Measurements from ENCODE around the gene RAPGEF1. TPM values are rescaled to one million over a fixed set of nuclear protein-coding genes. Genes with fewer than 3 reads are reported as not detected.
A peak's percentile ranks its signal among the peaks of the same experiment; 100 is the strongest.
"Not testable (repeated sequence)": the region's sequence is repeated elsewhere in the genome, so short reads cannot be mapped to it uniquely, and the experiment has no call there.

RAPGEF1 gene
- total RNA-seq, 2 donors from 2014 or later, result 170 to 175 TPM

DNA sequence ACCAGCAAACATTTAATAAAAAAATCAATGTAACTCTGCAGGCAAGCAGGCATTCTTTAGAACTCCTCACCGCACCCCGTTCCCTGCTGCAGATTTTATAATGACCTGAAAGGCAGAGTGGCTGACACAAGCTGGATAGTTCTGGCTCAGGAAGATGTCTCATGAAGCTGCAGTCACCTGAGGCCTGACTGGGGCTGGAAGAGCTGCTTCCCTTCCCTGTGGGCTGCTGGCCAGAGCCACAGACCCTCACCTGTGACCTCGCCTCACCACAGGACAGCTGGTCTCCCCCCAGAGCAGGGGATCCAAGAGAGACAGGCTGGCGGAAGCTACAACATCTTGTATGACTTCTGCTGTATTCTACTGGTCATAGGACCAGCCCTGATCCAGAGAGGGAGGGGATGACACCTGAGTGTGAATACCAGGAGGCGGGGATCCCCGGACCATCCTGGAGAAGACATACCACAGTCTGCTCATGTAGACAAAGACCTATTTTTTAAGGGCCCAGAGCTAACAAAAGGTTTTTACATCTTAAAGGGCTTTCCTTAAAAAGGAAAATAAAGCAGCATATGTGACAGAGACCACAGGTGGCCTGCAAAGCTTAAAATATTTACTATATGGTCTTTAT is 43.9 kb downstream of the RAPGEF1 start:
- no peaks in the 10 kb centered on the region for H3K9me3 Mint-ChIP-seq
- H3K27me3 Mint-ChIP-seq (ENCODE audit: low read depth), result no peaks in the 10 kb centered on the region
- ATAC-seq (replicated peaks in 1 of 2) (no peak), DNase-seq (no peak)
- peaks cover 2 to 3% of the 10 kb centered on the region in 2 donors for H3K36me3 Mint-ChIP-seq (ENCODE audit: insufficient read depth in 2 of 2)
- peaks cover 82% of the 10 kb centered on the region for H3K4me1 Mint-ChIP-seq (ENCODE audit: low read depth)
- H3K27ac Mint-ChIP-seq, result no peak overlapping the region
- no peak overlapping the region for H3K4me3 Mint-ChIP-seq

DNA sequence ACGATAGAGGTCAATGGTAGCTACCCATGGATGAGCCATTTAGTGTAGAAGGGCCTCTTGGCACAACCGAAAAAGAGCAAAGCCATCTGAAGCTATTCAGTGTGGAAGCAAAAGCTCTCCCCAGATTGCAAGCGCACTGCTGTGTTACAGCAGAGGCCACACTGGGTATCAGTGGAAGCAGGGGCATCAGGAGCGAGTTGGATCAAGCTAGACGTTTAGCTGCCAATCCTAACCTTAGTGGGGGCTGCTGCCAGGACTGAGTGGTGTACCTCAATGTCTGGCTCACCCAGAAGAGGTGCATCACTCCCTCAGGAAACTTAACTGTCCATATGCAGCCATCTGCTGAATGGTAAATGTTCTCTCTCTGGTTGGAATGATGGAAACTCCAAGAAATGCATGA is 44.5 kb downstream of the RAPGEF1 start:
- H3K27me3 Mint-ChIP-seq (ENCODE audit: low read depth), result no peaks in the 10 kb centered on the region
- DNase-seq (no peak), ATAC-seq (replicated peaks in 1 of 2) (no peak)
- no peak overlapping the region for H3K4me3 Mint-ChIP-seq
- H3K36me3 Mint-ChIP-seq (ENCODE audit: insufficient read depth in 2 of 2), result peaks cover 2 to 3% of the 10 kb centered on the region in 2 donors
- H3K4me1 Mint-ChIP-seq (ENCODE audit: low read depth), result peaks cover 87% of the 10 kb centered on the region
- no peaks in the 10 kb centered on the region for H3K9me3 Mint-ChIP-seq
- no peak overlapping the region for H3K27ac Mint-ChIP-seq

DNA sequence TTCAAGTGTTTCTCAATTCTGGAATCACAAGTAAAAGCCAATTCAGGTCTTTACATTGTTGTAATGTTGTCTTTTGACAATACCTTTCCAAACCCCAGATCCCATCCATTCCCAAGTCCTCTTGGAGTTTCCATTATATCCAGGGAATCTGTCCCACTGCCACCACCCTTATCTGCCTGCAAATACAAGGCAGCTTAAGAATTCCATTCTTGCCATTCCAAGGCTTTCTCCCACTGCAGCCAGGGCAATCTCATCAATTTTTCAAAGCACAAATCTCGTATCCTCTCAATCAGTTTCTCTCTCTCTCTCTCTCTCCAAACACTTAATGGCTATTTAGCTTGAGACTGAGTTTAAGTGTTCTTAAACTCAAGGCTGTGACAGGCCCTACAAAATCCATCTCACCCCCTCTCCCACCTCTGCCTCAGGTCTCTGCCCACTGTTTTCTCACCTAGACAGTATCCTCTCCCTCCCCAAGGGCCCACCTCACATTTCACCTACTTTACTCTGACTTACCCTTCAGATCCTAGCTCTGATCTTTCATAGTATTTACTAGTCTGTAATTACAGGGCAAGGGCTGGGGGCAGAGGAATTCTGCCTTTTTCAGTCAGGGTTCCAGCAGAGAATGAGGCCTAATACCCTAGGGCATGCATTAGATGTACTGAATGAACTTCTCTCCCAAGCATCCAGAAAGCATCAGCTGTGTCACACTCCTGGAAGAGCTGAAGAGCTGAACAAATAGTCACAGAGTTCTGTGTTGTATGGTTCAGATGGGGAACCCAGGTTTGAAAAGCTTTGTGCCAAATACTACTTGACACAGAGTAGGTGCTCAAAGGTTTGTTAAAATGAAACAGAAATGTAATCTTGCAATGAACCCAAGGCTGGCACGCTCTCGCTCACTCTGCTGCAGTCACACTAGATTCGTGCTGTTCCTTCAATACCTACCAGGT is 46.0 kb downstream of the RAPGEF1 start:
- H3K4me3 Mint-ChIP-seq, result peak overlapping the region; percentile 31 to 50
- H3K27ac Mint-ChIP-seq, result peak overlapping the region; percentile 11
- H3K4me1 Mint-ChIP-seq (ENCODE audit: low read depth), result peaks cover 78% of the 10 kb centered on the region
- no peak for ATAC-seq (replicated peaks in 1 of 2)
- DNase-seq, result no peak
- no peaks in the 10 kb centered on the region for H3K27me3 Mint-ChIP-seq (ENCODE audit: low read depth)
- H3K36me3 Mint-ChIP-seq (ENCODE audit: insufficient read depth in 2 of 2), result peaks cover 2 to 3% of the 10 kb centered on the region in 2 donors
- no peaks in the 10 kb centered on the region for H3K9me3 Mint-ChIP-seq

DNA sequence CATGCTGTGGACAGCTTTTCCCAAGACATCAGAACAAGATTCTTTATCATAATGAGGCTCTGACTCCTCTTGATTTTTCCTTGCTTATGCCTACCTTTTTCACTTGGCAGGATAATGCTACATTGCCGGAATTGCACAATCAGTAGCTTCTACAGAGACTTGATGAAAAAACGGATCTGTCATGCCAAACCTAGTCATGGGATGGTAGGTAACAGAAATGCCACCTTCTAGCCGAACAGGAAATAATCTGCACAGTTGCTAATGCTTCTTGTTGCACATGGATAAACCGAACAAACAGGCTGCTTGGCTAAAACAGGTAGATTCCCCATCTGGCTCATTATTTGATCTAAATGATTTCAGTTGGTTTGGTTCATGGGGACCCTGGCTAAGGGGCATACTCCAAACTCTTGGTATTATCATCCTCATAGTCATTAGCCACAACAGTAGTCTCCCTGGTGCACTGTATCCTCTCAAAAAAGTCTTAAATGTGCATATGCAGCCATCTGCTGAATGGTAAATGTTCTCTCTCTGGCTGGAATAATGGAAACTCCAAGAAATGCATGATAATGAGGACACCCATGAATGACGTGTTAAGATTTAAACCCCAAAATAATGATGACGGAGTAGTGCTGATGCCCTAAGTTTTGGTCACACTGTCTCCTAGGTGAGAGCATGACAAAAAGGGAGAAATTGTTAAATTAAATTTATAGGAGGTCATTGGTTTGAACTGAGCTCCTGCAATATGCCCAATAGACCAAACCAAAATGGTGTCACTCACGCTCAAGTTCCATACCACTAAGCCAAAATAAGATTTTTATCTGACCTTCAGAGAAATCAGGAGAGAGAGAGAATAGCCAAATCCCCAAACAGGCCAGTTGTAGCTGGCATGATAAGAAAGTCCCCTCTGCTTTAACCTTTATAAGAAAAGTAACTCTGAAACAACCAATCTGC is 47.0 kb downstream of the RAPGEF1 start:
- H3K9me3 Mint-ChIP-seq, result no peaks in the 10 kb centered on the region
- peak overlapping the region; percentile 11 for H3K27ac Mint-ChIP-seq
- H3K4me1 Mint-ChIP-seq (ENCODE audit: low read depth), result peaks cover 76% of the 10 kb centered on the region
- DNase-seq, result no peak
- H3K36me3 Mint-ChIP-seq (ENCODE audit: insufficient read depth in 2 of 2), result peaks cover 2 to 3% of the 10 kb centered on the region in 2 donors
- no peak for ATAC-seq (replicated peaks in 1 of 2)
- peak overlapping the region in 1 of 2 donors; percentile 83 for H3K4me3 Mint-ChIP-seq
- no peaks in the 10 kb centered on the region for H3K27me3 Mint-ChIP-seq (ENCODE audit: low read depth)

DNA sequence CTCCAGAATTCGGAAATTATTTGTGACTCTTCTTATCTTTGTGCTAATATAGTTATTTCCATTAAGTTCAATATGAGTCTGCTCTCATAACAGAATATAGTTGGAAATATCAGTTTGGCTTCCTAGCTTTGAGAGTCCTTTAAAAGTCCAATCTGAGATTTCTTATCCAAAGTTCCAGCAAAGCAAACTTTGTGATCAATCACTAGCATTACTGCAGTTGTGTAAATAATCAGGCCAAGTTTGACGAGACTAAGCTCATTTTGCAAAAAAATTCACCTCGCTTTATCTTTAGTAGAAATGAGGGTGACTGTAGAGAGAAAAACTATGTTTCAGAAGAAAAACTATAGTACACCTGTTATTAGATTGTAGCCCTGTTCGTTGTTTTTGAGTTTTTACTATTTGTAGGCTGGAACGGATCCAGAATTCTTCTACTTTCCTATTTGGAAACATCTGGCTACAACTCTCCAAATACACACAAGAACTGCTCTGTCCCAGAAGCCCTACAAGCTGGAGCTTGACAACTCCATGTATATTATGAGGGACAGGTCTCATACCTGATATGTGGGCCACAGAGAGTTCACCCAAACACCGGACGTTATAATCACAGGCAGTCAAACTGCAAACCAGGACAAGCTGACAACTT is 47.8 kb downstream of the RAPGEF1 start:
- ATAC-seq (replicated peaks in 1 of 2) (no peak), DNase-seq (no peak)
- Mint-ChIP-seq H3K27ac (peak overlapping the region; percentile 79), H3K9me3 (no peaks in the 10 kb centered on the region), H3K4me1 (ENCODE audit: low read depth) (peaks cover 77% of the 10 kb centered on the region), H3K27me3 (ENCODE audit: low read depth) (no peaks in the 10 kb centered on the region), H3K36me3 (ENCODE audit: insufficient read depth in 2 of 2) (peaks cover 2 to 3% of the 10 kb centered on the region in 2 donors), H3K4me3 (peak overlapping the region; percentile 56 to 83)

DNA sequence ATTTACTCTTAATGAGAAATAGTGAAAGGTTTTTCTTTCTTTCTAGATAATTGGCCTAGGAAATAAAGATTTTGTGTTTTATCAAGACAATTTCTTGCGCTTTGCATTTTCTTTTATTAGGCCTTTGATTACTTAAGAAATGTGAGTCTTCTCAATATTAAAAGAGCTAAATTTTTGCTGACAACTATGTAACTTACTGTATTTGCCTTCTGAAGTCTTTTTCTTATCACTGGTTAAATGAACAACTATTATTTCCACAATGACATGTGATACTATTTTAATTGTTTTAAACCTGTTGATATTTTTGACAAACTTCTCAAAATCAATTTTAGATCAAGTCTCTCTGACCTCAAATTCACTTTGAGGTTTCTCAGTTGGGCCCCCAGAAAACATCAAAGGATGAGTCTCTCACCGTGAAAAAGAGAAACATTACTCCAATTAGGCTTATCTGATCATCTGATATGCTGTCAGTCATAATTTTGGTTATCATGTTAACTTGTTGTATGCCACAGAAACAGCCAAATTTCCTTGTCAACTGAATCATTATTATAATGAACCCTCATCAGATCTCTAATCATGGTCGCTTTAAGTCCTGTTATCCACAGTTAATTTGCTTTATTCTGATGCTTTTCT is 48.8 kb downstream of the RAPGEF1 start:
- no peak for DNase-seq
- Mint-ChIP-seq H3K4me3 (peak overlapping the region; percentile 49 to 83), H3K27me3 (ENCODE audit: low read depth) (no peaks in the 10 kb centered on the region), H3K36me3 (ENCODE audit: insufficient read depth in 2 of 2) (peaks cover 2 to 3% of the 10 kb centered on the region in 2 donors), H3K4me1 (ENCODE audit: low read depth) (peaks cover 85% of the 10 kb centered on the region), H3K9me3 (no peaks in the 10 kb centered on the region), H3K27ac (peak overlapping the region; percentile 79)
- ATAC-seq (replicated peaks in 1 of 2), result peak; percentile 41 to 59

DNA sequence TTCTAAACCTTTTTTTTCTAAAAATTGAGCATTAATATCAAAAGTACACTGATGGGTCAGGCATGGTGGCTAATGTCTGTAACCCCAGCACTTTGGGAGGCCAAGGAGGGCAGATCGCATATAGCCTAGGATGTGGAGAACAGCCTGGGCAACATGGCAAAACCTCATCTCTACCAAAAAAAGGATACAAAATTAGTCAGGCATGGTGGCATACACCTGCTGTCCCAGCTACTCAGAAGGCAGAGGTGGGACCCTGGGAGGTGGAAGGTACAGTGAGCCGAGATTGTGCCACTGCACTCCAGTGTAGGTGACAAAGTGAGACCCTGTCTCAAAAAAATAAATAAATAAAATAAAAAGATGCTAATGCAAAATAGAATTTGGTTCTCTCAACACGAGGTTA is 49.4 kb downstream of the RAPGEF1 start:
- no peaks in the 10 kb centered on the region for H3K27me3 Mint-ChIP-seq (ENCODE audit: low read depth)
- no peak for DNase-seq
- H3K27ac Mint-ChIP-seq, result peak overlapping the region; percentile 49
- ATAC-seq (replicated peaks in 1 of 2), result peak; percentile 21 to 36
- H3K4me1 Mint-ChIP-seq (ENCODE audit: low read depth), result peaks cover 84% of the 10 kb centered on the region
- H3K36me3 Mint-ChIP-seq (ENCODE audit: insufficient read depth in 2 of 2), result peaks cover 2 to 3% of the 10 kb centered on the region in 2 donors
- H3K4me3 Mint-ChIP-seq, result no peak overlapping the region
- H3K9me3 Mint-ChIP-seq, result no peaks in the 10 kb centered on the region

DNA sequence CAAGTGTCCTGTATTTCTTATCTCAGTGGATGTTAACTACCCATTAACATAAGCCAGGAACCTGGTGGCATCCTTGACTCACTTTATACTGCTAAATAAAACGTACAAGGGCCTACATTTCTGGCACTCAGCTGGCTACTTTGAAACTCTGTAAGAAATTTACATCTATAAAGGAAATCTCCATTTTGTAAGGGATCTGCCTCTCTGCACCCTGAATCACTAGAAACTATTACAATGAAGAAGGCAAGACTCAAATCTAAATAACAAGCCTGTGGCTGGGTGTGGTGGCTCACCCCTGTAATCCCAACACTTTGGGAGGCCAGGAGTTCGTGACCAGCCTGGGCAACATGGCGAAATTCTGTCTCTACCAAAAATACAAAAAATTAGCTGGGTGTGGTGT is 51.5 kb downstream of the RAPGEF1 start:
- DNase-seq (no peak), ATAC-seq (replicated peaks in 1 of 2) (no peak)
- no peaks in the 10 kb centered on the region for H3K27me3 Mint-ChIP-seq (ENCODE audit: low read depth)
- peaks cover 0 to 2% of the 10 kb centered on the region in 2 donors for H3K36me3 Mint-ChIP-seq (ENCODE audit: insufficient read depth in 2 of 2)
- H3K27ac Mint-ChIP-seq, result peak overlapping the region; percentile 28
- H3K9me3 Mint-ChIP-seq, result no peaks in the 10 kb centered on the region
- H3K4me1 Mint-ChIP-seq (ENCODE audit: low read depth), result peaks cover 64% of the 10 kb centered on the region
- no peak overlapping the region for H3K4me3 Mint-ChIP-seq

DNA sequence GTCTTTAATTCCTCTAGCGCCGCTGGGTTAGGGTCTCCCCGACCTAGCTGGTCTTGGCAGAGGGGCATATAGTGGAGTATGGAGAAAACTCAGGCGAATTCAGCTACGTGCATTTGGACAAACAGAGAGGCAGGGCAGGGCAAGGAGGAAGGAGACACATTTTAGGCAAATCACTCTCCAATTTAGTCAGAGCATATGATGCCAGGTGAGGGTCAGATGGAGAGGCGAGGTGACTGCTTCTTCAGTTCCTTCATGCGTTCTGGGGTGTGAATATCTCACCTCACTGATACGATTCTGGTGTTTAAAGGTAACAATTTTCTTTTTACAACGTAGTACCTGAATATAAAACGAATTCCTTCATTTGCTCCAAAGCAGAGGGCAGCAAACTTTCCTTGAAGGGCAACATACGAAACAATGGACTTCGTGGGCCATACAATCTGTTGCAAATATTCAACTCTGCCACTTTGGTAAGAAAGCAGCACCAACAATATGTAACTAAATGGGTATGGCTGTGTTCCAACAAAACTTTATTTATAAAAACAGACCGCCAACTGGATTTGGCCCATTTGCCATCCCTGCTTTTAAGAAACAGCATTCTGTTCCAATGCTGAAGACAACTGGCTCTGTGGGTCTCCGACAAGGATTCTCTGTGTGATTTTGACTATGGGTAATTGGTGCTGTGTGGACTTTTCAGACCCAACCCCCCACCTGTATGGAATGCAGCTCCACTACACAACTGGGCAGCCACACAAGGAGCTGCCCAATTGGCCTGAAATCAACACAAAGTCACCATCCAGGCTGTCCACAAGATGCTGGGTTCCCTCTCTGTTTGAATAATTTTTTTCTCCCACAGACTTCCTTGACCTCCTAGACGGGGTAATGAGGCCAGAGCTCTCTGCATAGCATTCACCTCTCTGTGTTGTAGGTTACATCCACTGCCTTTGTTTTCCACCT is 53.8 kb downstream of the RAPGEF1 start:
- H3K9me3 Mint-ChIP-seq, result no peaks in the 10 kb centered on the region
- H3K36me3 Mint-ChIP-seq (ENCODE audit: insufficient read depth in 2 of 2), result no peaks in the 10 kb centered on the region
- H3K27me3 Mint-ChIP-seq (ENCODE audit: low read depth), result no peaks in the 10 kb centered on the region
- peak overlapping the region; percentile 51 for H3K27ac Mint-ChIP-seq
- ATAC-seq (replicated peaks in 1 of 2), result no peak
- H3K4me1 Mint-ChIP-seq (ENCODE audit: low read depth), result peaks cover 47% of the 10 kb centered on the region
- no peak overlapping the region for H3K4me3 Mint-ChIP-seq
- DNase-seq, result no peak

DNA sequence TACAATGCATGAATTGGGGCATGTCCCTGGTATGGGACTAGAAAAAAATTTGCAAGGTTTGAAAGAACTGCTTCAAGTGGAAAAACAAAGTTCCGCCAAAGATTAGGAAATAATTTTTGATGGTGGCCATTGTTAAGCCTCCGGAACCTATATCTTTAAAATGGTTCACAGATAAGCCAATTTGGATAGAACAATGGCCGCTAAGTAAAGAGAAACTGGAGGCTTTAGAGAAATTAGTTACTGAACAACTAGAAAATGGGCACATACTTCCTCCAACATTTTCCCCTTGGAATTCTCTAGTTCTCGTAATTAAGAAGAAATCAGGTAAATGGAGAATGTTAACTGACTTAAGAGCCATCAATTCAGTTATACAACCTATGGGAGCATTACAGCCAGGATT is 56.8 kb downstream of the RAPGEF1 start:
- H3K27ac Mint-ChIP-seq; DNase-seq; H3K36me3 Mint-ChIP-seq (ENCODE audit: insufficient read depth in 2 of 2); ATAC-seq (replicated peaks in 1 of 2); H3K27me3 Mint-ChIP-seq (ENCODE audit: low read depth); H3K4me3 Mint-ChIP-seq; H3K9me3 Mint-ChIP-seq: not testable (repeated sequence)
- peaks cover 50% of the 10 kb centered on the region for H3K4me1 Mint-ChIP-seq (ENCODE audit: low read depth)

DNA sequence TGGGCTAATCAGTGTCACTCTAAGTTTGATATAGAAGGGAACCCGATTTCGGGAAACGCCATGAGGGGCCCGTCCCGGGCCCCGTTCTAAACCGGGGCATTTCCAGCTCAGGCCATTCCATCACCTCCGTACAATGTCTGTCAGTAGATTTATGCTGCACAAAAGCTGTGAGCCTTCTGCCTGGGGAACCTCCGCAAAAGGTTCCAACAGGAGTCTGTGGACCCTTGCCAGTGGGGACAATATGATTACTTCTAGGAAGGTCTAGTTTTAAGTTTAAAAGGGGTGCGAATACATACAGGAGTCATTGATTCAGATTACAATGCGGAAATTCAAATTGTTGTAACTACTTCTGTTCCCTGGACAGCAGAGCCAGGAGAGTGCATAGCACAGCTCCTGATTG is 57.6 kb downstream of the RAPGEF1 start:
- DNase-seq (no peak), ATAC-seq (replicated peaks in 1 of 2) (no peak)
- H3K27me3 Mint-ChIP-seq (ENCODE audit: low read depth), result no peaks in the 10 kb centered on the region
- no peaks in the 10 kb centered on the region for H3K9me3 Mint-ChIP-seq
- H3K27ac Mint-ChIP-seq, result no peak overlapping the region
- H3K4me1 Mint-ChIP-seq (ENCODE audit: low read depth), result peaks cover 53% of the 10 kb centered on the region
- H3K36me3 Mint-ChIP-seq (ENCODE audit: insufficient read depth in 2 of 2), result no peaks in the 10 kb centered on the region
- H3K4me3 Mint-ChIP-seq, result no peak overlapping the region
